Measurements from ENCODE around the gene CDH18.

Gene CDH18

GRCh38 chr5:19555876-19556275, 432.1 kb downstream of the CDH18 start:
- DNase-seq = no peak

- no peak for DNase-seq
These were observed 432.6 kb downstream of the CDH18 start for GRCh38 chr5:19555436-19555835.

- DNase-seq = no peak
These were observed 433.5 kb downstream of the CDH18 start for GRCh38 chr5:19554524-19554923.

GRCh38 chr5:19547640-19548039, 440.4 kb downstream of the CDH18 start:
- no peak for DNase-seq

- no peak for DNase-seq
These were observed 441.5 kb downstream of the CDH18 start for GRCh38 chr5:19546521-19546920.

GRCh38 chr5:19538607-19539006, 449.4 kb downstream of the CDH18 start:
- DNase-seq = no peak

- DNase-seq = no peak
These were observed 451.6 kb downstream of the CDH18 start for GRCh38 chr5:19536387-19536786.

- no peak for DNase-seq
These were observed 453.2 kb downstream of the CDH18 start for GRCh38 chr5:19534751-19535150.

GRCh38 chr5:19532936-19533335, 455.1 kb downstream of the CDH18 start:
- no peak for DNase-seq

GRCh38 chr5:19531374-19531952, 456.5 kb downstream of the CDH18 start:
- DNase-seq = no peak

- no peak for DNase-seq
These were observed 468.6 kb downstream of the CDH18 start for GRCh38 chr5:19519448-19519847.

- no peak for DNase-seq
These were observed 489.1 kb downstream of the CDH18 start for GRCh38 chr5:19498852-19499251.

- no peak for DNase-seq
These were observed 490.7 kb downstream of the CDH18 start for GRCh38 chr5:19497229-19497815.

- DNase-seq = no peak
These were observed 491.9 kb downstream of the CDH18 start for GRCh38 chr5:19496056-19496455.

- DNase-seq = no peak
These were observed 495.1 kb downstream of the CDH18 start for GRCh38 chr5:19492861-19493260.

GRCh38 chr5:19488786-19489185, 499.2 kb downstream of the CDH18 start:
- DNase-seq = no peak

GRCh38 chr5:19487480-19487879, 500.5 kb downstream of the CDH18 start:
- DNase-seq = no peak

- no peak for DNase-seq
These were observed 508.4 kb downstream of the CDH18 start for GRCh38 chr5:19479562-19479961.

GRCh38 chr5:19462019-19462418, 526.0 kb downstream of the CDH18 start:
- no peak for DNase-seq

GRCh38 chr5:19424506-19424905, 563.5 kb downstream of the CDH18 start:
- DNase-seq = no peak

Measured in CD4-positive, alpha-beta T cell treated with Interferon alpha-2 for 1 hour (primary cell).